H1 (cell line): ENCODE data around the gene C9orf50. TPM values are rescaled to one million over a fixed set of nuclear protein-coding genes. Genes with fewer than 3 reads are reported as not detected.

Experiments
- CTCF ChIA-PET: fragments of 300-600 bp; sonication (Branson Sonifier 250); formaldehyde crosslinking; loops from one replicate; lab custom pipeline; 2021; ENCODE audit not compliant: partially characterized antibody; lab: Charles Lee
- POLR2A ChIA-PET: fragments of 300-600 bp; sonication (Branson Sonifier 250); formaldehyde crosslinking; loops from one replicate; lab custom pipeline; 2021; ENCODE audit warnings: inconsistent platforms; ENCODE audit not compliant: partially characterized antibody; lab: Charles Lee
- DNase-seq, 2 experiments: peaks; one replicate each; pipeline versions ENCODE4 v3.0.0 to v3.0.0-alpha.2; 2010 to 2022; ENCODE audit warnings: low spot score in 2 of 2, low read depth in 1 of 2, mixed read lengths in 1 of 2
- FAIRE-seq: peaks from 2 replicates; lab custom pipeline; 2011; peaks lifted over from hg19 to GRCh38; lab: Jason Lieb, UNC
- H2AFZ ChIP-seq: 2 replicates; pipeline ENCODE4 v1.8.1; 2012; ENCODE audit warnings: low read length, inconsistent platforms
- H2AK5ac ChIP-seq: 2 replicates; pipeline ENCODE4 v1.6.1; 2013; ENCODE audit warnings: low read depth, low read length
- H2BK120ac ChIP-seq: replicated peaks from 2 replicates; pipeline ENCODE3; 2013; ENCODE audit warnings: low read depth, low read length, inconsistent platforms
- H2BK12ac ChIP-seq: 2 replicates; pipeline ENCODE4 v1.6.1; 2013; ENCODE audit warnings: low read depth, low read length
- H2BK15ac ChIP-seq: 2 replicates; pipeline ENCODE4 v1.6.1; 2013; ENCODE audit warnings: low read length
- H2BK20ac ChIP-seq: 2 replicates; pipeline ENCODE4 v1.6.1; 2013; ENCODE audit warnings: low read length
- H2BK5ac ChIP-seq: 2 replicates; pipeline ENCODE4 v1.6.1; 2013; ENCODE audit warnings: low read depth, low read length
- H3K14ac ChIP-seq: 2 replicates; pipeline ENCODE4 v1.6.1; 2013; ENCODE audit warnings: inconsistent platforms; ENCODE audit not compliant: insufficient read length
- H3K18ac ChIP-seq: 2 replicates; pipeline ENCODE4 v1.6.1; 2013; ENCODE audit warnings: low read length; ENCODE audit errors: extremely low read depth
- H3K23ac ChIP-seq: 2 replicates; pipeline ENCODE4 v1.6.1; 2013; ENCODE audit warnings: inconsistent platforms; ENCODE audit not compliant: insufficient read length
- H3K23me2 ChIP-seq: 2 replicates; pipeline ENCODE4 v1.6.1; 2013; ENCODE audit warnings: low read depth, low read length
- H3K27ac ChIP-seq: 2 replicates; pipeline ENCODE4 v1.6.1; 2011; ENCODE audit warnings: low read depth, low read length, inconsistent platforms
- H3K27me3 ChIP-seq, 4 experiments: replicated peaks in 1 of 4; 1 replicate in 1 of 4; 2 replicates in 3 of 4; pipeline versions ENCODE4 v1.6.1 to v1.8.1; 2011 to 2013; ENCODE audit warnings: low read length in 3 of 4, mild to moderate bottlenecking in 3 of 4, inconsistent platforms in 2 of 4, mixed read lengths in 2 of 4, moderate library complexity in 1 of 4; ENCODE audit not compliant: control insufficient read depth in 3 of 4, insufficient read depth in 3 of 4; ENCODE audit errors: extremely low read depth in 1 of 4
- H3K36me3 ChIP-seq, 4 experiments: 2 replicates each; pipeline versions ENCODE4 v1.6.1 to v1.8.1; 2011 to 2013; ENCODE audit warnings: mild to moderate bottlenecking in 4 of 4, low read length in 3 of 4, moderate library complexity in 2 of 4, control low read depth in 1 of 4, inconsistent platforms in 1 of 4; ENCODE audit not compliant: insufficient read depth in 4 of 4, control insufficient read depth in 2 of 4
- H3K4ac ChIP-seq: replicated peaks from 2 replicates; pipeline ENCODE3; 2013; ENCODE audit warnings: low read length, low read depth, mixed read lengths, inconsistent platforms; ENCODE audit not compliant: insufficient read length
- H3K4me1 ChIP-seq, 4 experiments: replicated peaks in 1 of 4; 1 replicate in 1 of 4; 2 replicates in 3 of 4; pipeline versions ENCODE4 v1.6.1 to v1.8.1; 2011 to 2013; ENCODE audit warnings: low read length in 3 of 4, inconsistent platforms in 2 of 4, mixed read lengths in 1 of 4; ENCODE audit not compliant: insufficient read depth in 4 of 4, control insufficient read depth in 3 of 4
- H3K4me2 ChIP-seq, 2 experiments: 2 replicates each; pipeline versions ENCODE4 v1.6.1 to v1.8.1; 2011 to 2013; ENCODE audit warnings: low read depth in 2 of 2, low read length in 2 of 2, control low read depth in 1 of 2, inconsistent platforms in 1 of 2, mild to moderate bottlenecking in 1 of 2; ENCODE audit not compliant: insufficient read depth in 1 of 2
- H3K4me3 ChIP-seq, 4 experiments: fragments of 200-600, 300-600 bp in 1 of 4; sonication (generic), shearing (Covaris generic), sonication (Bioruptor Twin) in 1 of 4; 2 replicates each; pipeline versions ENCODE4 v1.5.1 to v1.8.1; 2011 to 2016; ENCODE audit warnings: low read length in 4 of 4, low read depth in 3 of 4, control low read depth in 2 of 4, inconsistent platforms in 2 of 4, mild to moderate bottlenecking in 2 of 4, mixed read lengths in 1 of 4, moderate library complexity in 1 of 4; ENCODE audit not compliant: insufficient read depth in 2 of 4; ENCODE audit errors: extremely low read depth in 1 of 4
- H3K56ac ChIP-seq: replicated peaks from 2 replicates; pipeline ENCODE3; 2013; ENCODE audit warnings: low read depth, mild to moderate bottlenecking, mixed read lengths, low read length, inconsistent platforms; ENCODE audit not compliant: insufficient read length
- H3K79me1 ChIP-seq: 2 replicates; pipeline ENCODE4 v1.6.1; 2013; ENCODE audit warnings: low read depth, low read length, control low read depth
- H3K79me2 ChIP-seq, 2 experiments: 2 replicates each; pipeline versions ENCODE4 v1.6.1 to v1.8.1; 2012 to 2013; ENCODE audit warnings: low read length in 2 of 2, mild to moderate bottlenecking in 2 of 2, inconsistent platforms in 1 of 2; ENCODE audit not compliant: insufficient read depth in 2 of 2, control insufficient read depth in 1 of 2
- H3K9ac ChIP-seq, 4 experiments: replicated peaks in 1 of 4; 1 replicate in 1 of 4; 2 replicates in 3 of 4; pipeline versions ENCODE4 v1.6.1 to v1.8.1; 2011 to 2013; ENCODE audit warnings: low read depth in 3 of 4, low read length in 3 of 4, control low read depth in 2 of 4, mild to moderate bottlenecking in 2 of 4, moderate library complexity in 2 of 4, inconsistent platforms in 1 of 4; ENCODE audit errors: extremely low read depth in 1 of 4
- H3K9me3 ChIP-seq, 2 experiments: 2 replicates each; pipeline versions ENCODE4 v1.6.1 to v1.8.1; 2012 to 2013; ENCODE audit warnings: mild to moderate bottlenecking in 2 of 2, moderate library complexity in 2 of 2, control low read depth in 1 of 2, inconsistent platforms in 1 of 2, low read depth in 1 of 2, low read length in 1 of 2, mixed read lengths in 1 of 2; ENCODE audit not compliant: insufficient read depth in 2 of 2
- H4K20me1 ChIP-seq, 2 experiments: replicated peaks in 1 of 2; 2 replicates each; pipeline versions ENCODE3 to v1.8.1; 2011 to 2013; ENCODE audit warnings: inconsistent platforms in 2 of 2, low read length in 2 of 2, mild to moderate bottlenecking in 1 of 2; ENCODE audit not compliant: insufficient read depth in 2 of 2, control insufficient read depth in 1 of 2
- H4K5ac ChIP-seq: 2 replicates; pipeline ENCODE4 v1.6.1; 2013; ENCODE audit warnings: low read length, low read depth, mixed read lengths, inconsistent platforms; ENCODE audit not compliant: insufficient read length
- H4K8ac ChIP-seq: 2 replicates; pipeline ENCODE4 v1.8.0; 2013; ENCODE audit warnings: mild to moderate bottlenecking, moderate library complexity, low read length, inconsistent platforms; ENCODE audit not compliant: insufficient read depth; ENCODE audit errors: extremely low read depth
- H4K91ac ChIP-seq: replicated peaks from 2 replicates; pipeline ENCODE3; 2013; ENCODE audit warnings: low read length, mixed read lengths, inconsistent platforms; ENCODE audit not compliant: insufficient read length
- EGR1 ChIP-seq: IDR thresholded peaks from 2 replicates; pipeline ENCODE4 v1.6.1; 2011; ENCODE audit warnings: low read depth, low read length, borderline replicate concordance
- JUND ChIP-seq: IDR thresholded peaks from 2 replicates; pipeline ENCODE4 v1.6.1; 2011; ENCODE audit warnings: mild to moderate bottlenecking, improper control_type of control experiment, low read length
- POLR2A ChIP-seq, 2 experiments: IDR thresholded peaks; 1 replicate in 1 of 2; 2 replicates in 1 of 2; pipeline ENCODE4 v1.6.1; 2011; ENCODE audit warnings: low read depth in 2 of 2, low read length in 2 of 2, mild to moderate bottlenecking in 2 of 2; ENCODE audit errors: control extremely low read depth in 1 of 2
- TAF7 ChIP-seq: optimal IDR thresholded peaks from 2 replicates; pipeline ENCODE3; 2011; ENCODE audit warnings: low read depth, mild to moderate bottlenecking, inconsistent platforms, low read length, moderate library complexity, borderline replicate concordance
- WGBS, 2 experiments: shearing (Covaris generic) in 1 of 2; methylation state at CpG; one replicate each; pipeline versions ENCODE4 v1.1.6 to v1.1.7; 2013 to 2015; ENCODE audit warnings: low lambda C conversion rate in 2 of 2, mixed read lengths in 2 of 2, inconsistent platforms in 1 of 2, low coverage in 1 of 2, missing lambda C conversion rate in 1 of 2; ENCODE audit not compliant: insufficient replicate concordance in 2 of 2, insufficient coverage in 1 of 2, insufficient read length in 1 of 2; ENCODE audit errors: extremely low coverage in 1 of 2, missing lambda C conversion rate in 1 of 2; 5-methylcytosine and 5-hydroxymethylcytosine counted together
- polyA plus RNA-seq, 7 experiments: library from polyadenylated mRNA; depleted of rRNA in 3 of 7; stranded (reverse) in 5 of 7; unstranded in 2 of 7; fragments of >200 nt in 5 of 7; fragments of 200-250 nt in 2 of 7; gene quantifications; 1 replicate in 5 of 7; 2 replicates in 1 of 7; 4 replicates in 1 of 7; pipeline versions ENCODE4 v1.2.1 to v1.2.3, GENCODE V29; 2011 to 2013; ENCODE audit warnings: missing spikeins in 2 of 7, mixed read lengths in 2 of 7
- total RNA-seq: library from RNA; stranded (reverse); fragmentation: NEBNext Ultra II Directional; extraction: Animal tissue kit (Norgen Biotek cat#: 25700); gene quantifications from 2 replicates; pipeline ENCODE4 v1.2.1, GENCODE V29; 2021
- TF ChIP-seq, protein P1 (sequence below): IDR thresholded peaks from 2 replicates; pipeline ENCODE4 v1.6.1; 2011; ENCODE audit warnings: low read length, improper control_type of control experiment

The C9orf50 gene
- total and polyA plus RNA-seq, 2 of the 8 experiments (the other 6 are each of a cell fraction or from before 2014, with no cell fraction given), result not detected

GRCh38 chr9:129644902-129645301 is 24.0 kb upstream of the C9orf50 start:
- no peak overlapping the region for H4K8ac ChIP-seq
- no peaks in the 10 kb centered on the region for H3K27me3 ChIP-seq
- peaks cover 4% of the 10 kb centered on the region for H3K79me1 ChIP-seq
- peaks cover 0 to 13% of the 10 kb centered on the region in 2 experiments; a peak in 2 of 4 replicates for H3K79me2 ChIP-seq
- no peak overlapping the region for H2AK5ac ChIP-seq
- no peak for FAIRE-seq
- 88% methylated on average over 17 of the region's 17 CpGs; no CpG with 5 or more reads in 1 of the 2 experiments for WGBS, 2 experiments
- H3K4ac ChIP-seq, result no peak overlapping the region
- H3K4me1 ChIP-seq, result peaks cover 0 to 10% (median 6%) of the 10 kb centered on the region in 4 experiments; a peak in 4 of 7 replicates
- H4K91ac ChIP-seq, result no peak overlapping the region
- TF ChIP-seq, protein P1, sequence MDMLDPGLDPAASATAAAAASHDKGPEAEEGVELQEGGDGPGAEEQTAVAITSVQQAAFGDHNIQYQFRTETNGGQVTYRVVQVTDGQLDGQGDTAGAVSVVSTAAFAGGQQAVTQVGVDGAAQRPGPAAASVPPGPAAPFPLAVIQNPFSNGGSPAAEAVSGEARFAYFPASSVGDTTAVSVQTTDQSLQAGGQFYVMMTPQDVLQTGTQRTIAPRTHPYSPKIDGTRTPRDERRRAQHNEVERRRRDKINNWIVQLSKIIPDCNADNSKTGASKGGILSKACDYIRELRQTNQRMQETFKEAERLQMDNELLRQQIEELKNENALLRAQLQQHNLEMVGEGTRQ, result no peak
- no peak for TF ChIP-seq POLR2A (IDR thresholded peaks at IDR 0.05; ENCODE audit: control extremely low read depth in 1 of 2, low read depth in 2 of 2, low read length in 2 of 2)
- TF ChIP-seq TAF7, result no peak
- TF ChIP-seq EGR1, result no peak
- TF ChIP-seq JUND, result no peak
- no peak overlapping the region for H2AFZ ChIP-seq
- no peak overlapping the region for H3K27ac ChIP-seq
- H3K9me3 ChIP-seq, result no peaks in the 10 kb centered on the region
- no peak overlapping the region for H4K5ac ChIP-seq
- no peak overlapping the region for H3K18ac ChIP-seq
- POLR2A ChIA-PET, result no interaction called here
- H3K14ac ChIP-seq, result no peak overlapping the region
- no peak overlapping the region for H3K9ac ChIP-seq
- no peak overlapping the region for H3K23ac ChIP-seq
- no peak overlapping the region for H2BK20ac ChIP-seq
- H2BK120ac ChIP-seq, result no peak overlapping the region
- H2BK5ac ChIP-seq, result no peak overlapping the region
- H3K4me2 ChIP-seq, result no peak overlapping the region
- no peak overlapping the region for H2BK15ac ChIP-seq
- DNase-seq, result no peak
- CTCF ChIA-PET, result interaction anchor here (0.6 to 3.3 kb wide), 11 partner anchors 16 to 144 kb away, joined by 3 to 26 read pairs (median 4); no protein-coding TSS in a partner anchor
- peaks cover 14% of the 10 kb centered on the region; the same call in 1 of the 2 replicates for H3K23me2 ChIP-seq
- H3K36me3 ChIP-seq, result no peaks in the 10 kb centered on the region
- no peak overlapping the region for H3K4me3 ChIP-seq
- no peak overlapping the region for H3K56ac ChIP-seq
- H2BK12ac ChIP-seq, result peak overlapping the region; percentile 50; the same call in 1 of the 2 replicates
- H4K20me1 ChIP-seq, result peaks cover 6 to 14% of the 10 kb centered on the region in 2 experiments
